Upper lobe of left lung (tissue), 6 donors: ENCODE measurements around the gene SRSF9. TPM values are rescaled to one million over a fixed set of nuclear protein-coding genes. Genes with fewer than 3 reads are reported as not detected.
"Not testable (repeated sequence)": the region's sequence is repeated elsewhere in the genome, so short reads cannot be mapped to it uniquely, and the experiment has no call there.

ENCODE experiments used
- ATAC-seq, 2 donors: fragments of 200-7000 bp; cut with Tn5 transposase; one replicate each; pipeline ENCODE4 v1.9.1; 2022; ENCODE audit warnings: mild to moderate bottlenecking in 2 of 2, moderate library complexity in 2 of 2; ENCODE audit not compliant: low FRiP score in 2 of 2
- DNase-seq, 2 donors: peaks; one replicate each; pipeline ENCODE4 v3.0.0-alpha.2; 2019 to 2020
- H3K27ac ChIP-seq, 4 donors: fragments of 200-600 bp; sonication (generic); one replicate each; pipeline ENCODE4 v1.5.1; 2016 to 2019
- H3K27me3 ChIP-seq, 4 donors: fragments of 200-600 bp; sonication (generic); one replicate each; pipeline ENCODE4 v1.5.1; 2017 to 2019
- H3K36me3 ChIP-seq, 4 donors: fragments of 200-600 bp; sonication (generic); one replicate each; pipeline ENCODE4 v1.5.1; 2016 to 2019
- H3K4me1 ChIP-seq, 4 donors: fragments of 200-600 bp; sonication (generic); one replicate each; pipeline ENCODE4 v1.5.1; 2018 to 2019
- H3K4me3 ChIP-seq, 4 donors: fragments of 200-600 bp; sonication (generic); one replicate each; pipeline ENCODE4 v1.5.1; 2017 to 2019; ENCODE audit warnings: mild to moderate bottlenecking in 2 of 4, moderate library complexity in 1 of 4
- H3K9me3 ChIP-seq, 4 donors: fragments of 200-600 bp; sonication (generic); one replicate each; pipeline ENCODE4 v1.5.1; 2018 to 2019
- EP300 ChIP-seq, 4 donors: sonication (generic); formaldehyde crosslinking; IDR thresholded peaks; one replicate each; pipeline ENCODE4 v1.5.1; 2017; ENCODE audit warnings: antibody characterized with exemption in 4 of 4, control low read depth in 2 of 4
- POLR2A ChIP-seq, 4 donors: fragments of 450-650 bp; IDR thresholded peaks; one replicate each; pipeline ENCODE4 v1.5.1; 2016 to 2017; ENCODE audit warnings: antibody characterized with exemption in 4 of 4, mild to moderate bottlenecking in 2 of 4
- POLR2AphosphoS5 ChIP-seq, 2 donors: sonication (generic); formaldehyde crosslinking; IDR thresholded peaks; one replicate each; pipeline ENCODE4 v1.5.1; 2017; ENCODE audit warnings: antibody characterized with exemption in 2 of 2
- WGBS, 2 donors: methylation state at CpG; one replicate each; pipeline ENCODE4 v1.1.5; 2017 to 2018; 5-methylcytosine and 5-hydroxymethylcytosine counted together
- total RNA-seq, 6 donors: library from RNA; depleted of rRNA in 4 of 6; stranded (reverse); fragments of >200 nt in 4 of 6; gene quantifications; one replicate each; pipeline versions ENCODE4 v1.1.0 to v1.2.1, GENCODE V29; 2016 to 2021
- TF ChIP-seq, protein P1 (sequence below), 6 experiments: fragments of 450-650 bp in 4 of 6; fragments of 200-600 bp in 2 of 6; sonication (generic) in 2 of 6; IDR thresholded peaks; one replicate each; pipeline ENCODE4 v1.5.1; 2016 to 2019; ENCODE audit warnings: antibody characterized with exemption in 6 of 6
- donor health status: DM: no; HTN: no; CAD: no; lungs with moderate emphysema.
- donor health status: DM: no; HTN: yes; CAD: no; lungs with severe emphysema.

SRSF9 gene
- total RNA-seq, 6 donors from 2014 or later = 74.5 to 127 (median 107) TPM

DNA sequence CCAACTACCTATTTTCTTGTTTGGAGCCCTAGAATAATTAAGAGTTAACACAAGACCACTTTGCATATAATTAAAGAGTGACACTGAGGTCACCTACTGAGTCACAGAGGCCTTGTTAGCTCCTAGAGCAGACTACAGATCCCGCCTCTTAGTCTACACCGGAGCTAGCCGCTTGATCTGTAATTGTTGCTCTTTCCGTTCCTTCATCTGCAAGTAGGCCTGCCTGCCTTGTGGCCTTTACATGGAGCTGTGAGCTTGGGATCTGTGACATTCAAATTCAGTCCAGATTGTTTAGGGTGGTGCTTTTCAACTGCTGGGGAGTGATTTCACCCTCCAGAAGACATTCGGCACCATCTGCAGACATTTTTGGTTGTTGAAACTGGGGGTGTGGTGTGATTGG is 20.8 kb upstream of the SRSF9 start:
- WGBS, 2 donors = 93 to 100% methylated on average over 5 of the region's 5 CpGs
- TF ChIP-seq EP300 (IDR thresholded peaks at IDR 0.05) (no peak), POLR2AphosphoS5 (IDR thresholded peaks at IDR 0.05) (no peak), POLR2A (IDR thresholded peaks at IDR 0.05) (no peak)
- TF ChIP-seq, protein P1, sequence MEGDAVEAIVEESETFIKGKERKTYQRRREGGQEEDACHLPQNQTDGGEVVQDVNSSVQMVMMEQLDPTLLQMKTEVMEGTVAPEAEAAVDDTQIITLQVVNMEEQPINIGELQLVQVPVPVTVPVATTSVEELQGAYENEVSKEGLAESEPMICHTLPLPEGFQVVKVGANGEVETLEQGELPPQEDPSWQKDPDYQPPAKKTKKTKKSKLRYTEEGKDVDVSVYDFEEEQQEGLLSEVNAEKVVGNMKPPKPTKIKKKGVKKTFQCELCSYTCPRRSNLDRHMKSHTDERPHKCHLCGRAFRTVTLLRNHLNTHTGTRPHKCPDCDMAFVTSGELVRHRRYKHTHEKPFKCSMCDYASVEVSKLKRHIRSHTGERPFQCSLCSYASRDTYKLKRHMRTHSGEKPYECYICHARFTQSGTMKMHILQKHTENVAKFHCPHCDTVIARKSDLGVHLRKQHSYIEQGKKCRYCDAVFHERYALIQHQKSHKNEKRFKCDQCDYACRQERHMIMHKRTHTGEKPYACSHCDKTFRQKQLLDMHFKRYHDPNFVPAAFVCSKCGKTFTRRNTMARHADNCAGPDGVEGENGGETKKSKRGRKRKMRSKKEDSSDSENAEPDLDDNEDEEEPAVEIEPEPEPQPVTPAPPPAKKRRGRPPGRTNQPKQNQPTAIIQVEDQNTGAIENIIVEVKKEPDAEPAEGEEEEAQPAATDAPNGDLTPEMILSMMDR (IDR thresholded peaks at IDR 0.05) = no peak
- DNase-seq = no peak
- Histone ChIP-seq H3K36me3 (peaks cover 0 to 9% (median 2%) of the 10 kb centered on the region in 4 donors), H3K9me3 (no peaks in the 10 kb centered on the region), H3K4me3 (no peak overlapping the region), H3K27me3 (no peaks in the 10 kb centered on the region), H3K4me1 (peaks cover 4 to 7% (median 5%) of the 10 kb centered on the region in 4 donors), H3K27ac (no peak overlapping the region)
- no peak for ATAC-seq

DNA sequence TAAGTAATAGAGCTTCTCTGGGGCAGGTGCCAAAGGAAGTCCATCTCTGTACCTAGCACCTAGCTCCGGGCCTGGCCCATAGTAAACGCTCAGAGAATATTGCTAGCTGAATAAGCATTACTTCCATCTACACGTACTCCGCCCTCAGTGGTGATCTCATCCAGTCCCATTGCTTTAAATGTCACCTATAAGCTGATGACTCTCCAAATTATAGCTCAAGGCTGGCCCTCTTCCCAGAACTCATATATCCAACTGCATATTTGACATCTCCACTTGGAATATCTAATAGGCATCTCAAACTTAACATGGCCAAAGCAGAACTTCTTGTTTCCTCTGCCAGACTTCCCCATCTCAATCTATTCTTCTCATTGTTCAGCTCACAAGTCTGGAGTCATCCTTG is 19.5 kb upstream of the SRSF9 start:
- no peak for TF ChIP-seq EP300 (IDR thresholded peaks at IDR 0.05)
- TF ChIP-seq, protein P1 (IDR thresholded peaks at IDR 0.05) = no peak
- TF ChIP-seq POLR2AphosphoS5 (IDR thresholded peaks at IDR 0.05) = no peak
- no peak for TF ChIP-seq POLR2A (IDR thresholded peaks at IDR 0.05)
- no peaks in the 10 kb centered on the region for H3K27me3 ChIP-seq
- H3K4me1 ChIP-seq = no peaks in the 10 kb centered on the region
- ATAC-seq (no peak), DNase-seq (no peak)
- no peak overlapping the region for H3K4me3 ChIP-seq
- peaks cover 0 to 9% (median 2%) of the 10 kb centered on the region in 4 donors for H3K36me3 ChIP-seq
- whole genome bisulfite sequencing, 2 donors = 90 to 100% methylated on average over 4 of the region's 4 CpGs
- H3K27ac ChIP-seq = no peak overlapping the region
- no peaks in the 10 kb centered on the region for H3K9me3 ChIP-seq

DNA sequence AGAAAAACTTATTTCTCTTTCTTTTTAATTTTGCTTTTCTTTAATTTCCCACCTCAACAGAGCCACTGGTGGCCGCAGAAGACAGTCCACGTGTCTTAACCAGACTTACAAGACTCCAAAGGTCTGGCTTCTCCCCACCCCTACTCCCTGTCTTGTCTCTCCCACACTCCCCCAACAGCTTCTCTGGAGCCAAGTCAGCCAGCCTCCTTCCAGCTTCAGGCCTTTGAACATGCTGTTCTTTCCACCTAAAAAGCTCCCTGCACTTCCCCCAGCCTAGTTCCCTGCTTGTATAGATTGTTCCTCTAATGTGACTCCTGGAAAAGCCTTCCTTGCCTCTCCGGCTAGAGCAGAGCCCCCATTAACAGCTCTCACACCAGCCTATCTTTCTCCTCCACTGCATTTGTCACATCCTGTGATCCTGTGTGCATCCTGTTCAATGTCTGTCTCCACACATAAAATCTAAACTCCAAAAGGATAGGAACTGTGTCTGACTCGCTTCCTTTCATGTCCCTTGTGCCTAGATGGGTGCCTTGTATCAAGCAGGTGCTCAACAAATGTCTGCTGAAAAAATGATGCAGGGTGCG is 18.6 kb upstream of the SRSF9 start:
- ATAC-seq (no peak), DNase-seq (no peak)
- Histone ChIP-seq H3K27me3 (no peaks in the 10 kb centered on the region), H3K27ac (no peak overlapping the region), H3K9me3 (no peaks in the 10 kb centered on the region), H3K36me3 (peaks cover 0 to 9% (median 2%) of the 10 kb centered on the region in 4 donors), H3K4me3 (no peak overlapping the region), H3K4me1 (no peaks in the 10 kb centered on the region)
- 76 to 77% methylated on average over 5 of the region's 5 CpGs for WGBS, 2 donors
- TF ChIP-seq POLR2AphosphoS5 (IDR thresholded peaks at IDR 0.05) (no peak), EP300 (IDR thresholded peaks at IDR 0.05) (no peak), POLR2A (IDR thresholded peaks at IDR 0.05) (no peak)
- TF ChIP-seq, protein P1 (IDR thresholded peaks at IDR 0.05) = no peak

DNA sequence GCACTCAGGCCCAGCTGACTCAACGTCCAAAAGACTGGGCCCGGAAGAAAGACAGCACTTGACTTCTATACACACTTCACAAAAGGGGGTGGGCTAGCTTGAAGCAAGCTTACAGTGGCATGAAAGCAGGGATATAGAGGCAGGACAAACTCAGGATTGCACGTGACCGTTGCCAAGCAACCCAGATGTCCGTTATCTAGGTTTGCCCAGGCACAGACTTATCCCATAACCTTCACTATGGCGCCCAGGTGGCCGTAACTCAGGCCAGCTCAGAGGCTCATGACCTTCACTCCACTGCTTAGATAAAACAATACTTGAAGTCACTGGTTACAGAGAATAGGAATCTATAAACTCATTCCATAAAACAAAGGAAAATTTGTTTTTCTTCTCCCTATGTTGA is 18.0 kb upstream of the SRSF9 start:
- H3K27ac ChIP-seq, H3K9me3 ChIP-seq, H3K27me3 ChIP-seq, DNase-seq, ATAC-seq, H3K36me3 ChIP-seq, H3K4me1 ChIP-seq, H3K4me3 ChIP-seq: not testable (repeated sequence)
- 89 to 90% methylated on average over 5 to 7 of the region's 7 CpGs for WGBS, 2 donors

DNA sequence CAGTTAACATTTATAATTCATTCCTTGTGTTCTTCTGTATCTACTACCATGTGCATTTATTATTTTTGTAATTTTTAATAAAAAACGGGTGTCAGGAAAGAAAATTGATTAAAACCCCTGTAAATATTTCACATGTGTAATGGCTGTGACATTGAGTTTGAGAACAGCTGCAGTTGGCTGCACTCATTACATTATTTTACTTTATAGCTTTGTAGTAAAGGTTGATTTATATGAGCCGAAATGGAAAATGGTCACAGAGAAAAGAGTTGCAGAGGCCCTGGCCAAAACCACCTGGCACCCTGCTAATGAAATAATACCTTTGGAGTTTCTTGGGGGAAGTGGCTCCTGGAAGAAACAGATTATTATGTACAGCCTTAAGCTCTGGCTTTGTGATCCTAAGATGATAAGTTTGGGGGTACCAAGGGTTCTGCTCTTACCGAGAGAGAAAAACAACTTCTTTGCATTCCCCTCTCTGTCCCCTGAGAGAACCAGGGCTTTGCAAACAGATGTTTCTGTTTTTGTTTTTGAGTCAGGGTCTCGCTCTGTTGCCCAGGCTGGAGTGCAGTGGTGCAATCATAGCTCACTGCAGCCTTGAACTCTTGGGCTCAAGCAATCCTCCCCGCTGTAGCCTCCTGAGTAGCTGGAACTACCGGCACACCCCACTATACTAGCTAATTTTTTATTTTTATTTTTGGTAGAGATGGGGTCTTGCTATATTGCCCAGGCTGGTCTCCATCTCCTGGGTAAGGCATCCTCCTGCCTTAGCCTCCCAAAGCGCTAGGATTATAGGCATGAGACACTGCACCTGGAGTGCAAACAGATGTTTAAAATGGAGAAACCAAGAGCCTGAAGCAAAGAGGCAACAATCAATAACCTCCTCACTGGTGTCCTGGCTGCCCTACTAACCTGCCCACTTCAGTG is 16.7 kb upstream of the SRSF9 start:
- Histone ChIP-seq H3K27ac (no peak overlapping the region), H3K9me3 (no peaks in the 10 kb centered on the region), H3K36me3 (peaks cover 0 to 9% (median 2%) of the 10 kb centered on the region in 4 donors), H3K4me1 (no peaks in the 10 kb centered on the region), H3K4me3 (no peak overlapping the region), H3K27me3 (no peaks in the 10 kb centered on the region)
- 90 to 96% methylated on average over 6 to 7 of the region's 7 CpGs for WGBS, 2 donors
- no peak for TF ChIP-seq POLR2AphosphoS5 (IDR thresholded peaks at IDR 0.05)
- no peak for TF ChIP-seq EP300 (IDR thresholded peaks at IDR 0.05)
- no peak for TF ChIP-seq POLR2A (IDR thresholded peaks at IDR 0.05)
- TF ChIP-seq, protein P1 (IDR thresholded peaks at IDR 0.05) = no peak
- no peak for DNase-seq
- no peak for ATAC-seq
